Measurements from ENCODE around the gene OPCML.

GRCh38 chr11:133399294-133399693 lies 133.0 kb downstream of the OPCML start:
- TF ChIP-seq CTCF (conservative IDR thresholded peaks at IDR 0.05; ENCODE audit: low read length) (no peak), EZH2phosphoT487 (IDR thresholded peaks at IDR 0.05; ENCODE audit: borderline replicate concordance) (no peak)
